H1 (cell line): ENCODE data around the gene GTF2IRD1.

Experiments
- CEBPB ChIP-seq: IDR thresholded peaks from 2 replicates; pipeline ENCODE4 v1.6.1; 2012; ENCODE audit warnings: low read depth, low read length
- CTCF ChIP-seq, 3 experiments: IDR thresholded peaks; 1 replicate in 2 of 3; 2 replicates in 1 of 3; pipeline versions ENCODE4 v1.5.1 to v1.6.1; 2011; ENCODE audit warnings: low read length in 3 of 3, mild to moderate bottlenecking in 3 of 3, inconsistent platforms in 2 of 3, low read depth in 1 of 3, moderate library complexity in 1 of 3; ENCODE audit not compliant: insufficient read depth in 1 of 3; ENCODE audit errors: control extremely low read depth in 1 of 3
- EGR1 ChIP-seq: IDR thresholded peaks from 2 replicates; pipeline ENCODE4 v1.6.1; 2011; ENCODE audit warnings: low read depth, low read length, borderline replicate concordance
- EP300 ChIP-seq, 2 experiments: IDR thresholded peaks; 1 replicate in 1 of 2; 2 replicates in 1 of 2; pipeline ENCODE4 v1.6.1; 2011 to 2012; ENCODE audit warnings: low read depth in 2 of 2, low read length in 2 of 2, mild to moderate bottlenecking in 2 of 2, borderline replicate concordance in 1 of 2, inconsistent platforms in 1 of 2, moderate library complexity in 1 of 2
- EZH2 ChIP-seq: fragments of 200-600 bp; sonication (generic); IDR thresholded peaks from 2 replicates; pipeline ENCODE4 v1.7.1; 2012; ENCODE audit warnings: low read depth, mild to moderate bottlenecking, moderate library complexity, low read length, inconsistent platforms; ENCODE audit not compliant: severe bottlenecking
- JUN ChIP-seq: IDR thresholded peaks from 2 replicates; pipeline ENCODE4 v1.6.1; 2011; ENCODE audit warnings: low read depth, mild to moderate bottlenecking, improper control_type of control experiment, low read length
- MAFK ChIP-seq: IDR thresholded peaks from 2 replicates; pipeline ENCODE4 v1.6.1; 2012; ENCODE audit warnings: low read depth, mild to moderate bottlenecking, improper control_type of control experiment, low read length
- POLR2A ChIP-seq, 2 experiments: IDR thresholded peaks; 1 replicate in 1 of 2; 2 replicates in 1 of 2; pipeline ENCODE4 v1.6.1; 2011; ENCODE audit warnings: low read depth in 2 of 2, low read length in 2 of 2, mild to moderate bottlenecking in 2 of 2; ENCODE audit errors: control extremely low read depth in 1 of 2
- POLR2AphosphoS5 ChIP-seq: IDR thresholded peaks from 2 replicates; pipeline ENCODE4 v1.6.1; 2011; ENCODE audit warnings: low read depth, low read length
- RFX5 ChIP-seq: IDR thresholded peaks from 2 replicates; pipeline ENCODE4 v1.6.1; 2011; ENCODE audit warnings: low read depth, low read length, improper control_type of control experiment, borderline replicate concordance
- SP4 ChIP-seq: IDR thresholded peaks from 2 replicates; pipeline ENCODE4 v1.6.1; 2012; ENCODE audit warnings: low read length, inconsistent platforms
- SUZ12 ChIP-seq: fragments of 200-600 bp; sonication (generic); IDR thresholded peaks from 2 replicates; pipeline ENCODE4 v1.6.1; 2012; ENCODE audit warnings: mild to moderate bottlenecking, inconsistent platforms, low read length, moderate library complexity, mixed read lengths
- TBP ChIP-seq: IDR thresholded peaks from 2 replicates; pipeline ENCODE4 v1.6.1; 2011; ENCODE audit warnings: low read depth, low read length, improper control_type of control experiment
- TF ChIP-seq, protein P1 (sequence below): IDR thresholded peaks from 2 replicates; pipeline ENCODE4 v1.6.1; 2012; ENCODE audit warnings: inconsistent platforms

- no peak for TF ChIP-seq SP4
- TF ChIP-seq POLR2AphosphoS5: no peak
- no peak for TF ChIP-seq CTCF (IDR thresholded peaks at IDR 0.05; ENCODE audit: control extremely low read depth in 1 of 3, insufficient read depth in 1 of 3, low read depth in 1 of 3, low read length in 3 of 3)
- TF ChIP-seq SUZ12: no peak
- TF ChIP-seq EZH2: no peak
- TF ChIP-seq CEBPB: no peak
- TF ChIP-seq, protein P1, sequence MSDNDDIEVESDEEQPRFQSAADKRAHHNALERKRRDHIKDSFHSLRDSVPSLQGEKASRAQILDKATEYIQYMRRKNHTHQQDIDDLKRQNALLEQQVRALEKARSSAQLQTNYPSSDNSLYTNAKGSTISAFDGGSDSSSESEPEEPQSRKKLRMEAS: no peak
- TF ChIP-seq POLR2A (IDR thresholded peaks at IDR 0.05; ENCODE audit: control extremely low read depth in 1 of 2, low read depth in 2 of 2, low read length in 2 of 2): no peak
- no peak for TF ChIP-seq EGR1
- no peak for TF ChIP-seq RFX5
- no peak for TF ChIP-seq EP300 (IDR thresholded peaks at IDR 0.05; ENCODE audit: borderline replicate concordance in 1 of 2, low read depth in 2 of 2, low read length in 2 of 2)
- no peak for TF ChIP-seq JUN
- TF ChIP-seq TBP: no peak
- no peak for TF ChIP-seq MAFK
These were observed 29.1 kb downstream of the GTF2IRD1 start for GRCh38 chr7:74482629-74483401.
